Activated CD8-positive, alpha-beta memory T cell treated with anti-CD3 and anti-CD28 coated beads for 48 hours (primary cell): ENCODE data around the gene ADAMTS9.

Experiments
- DNase-seq, 3 experiments: peaks; one replicate each; pipeline ENCODE4 v3.0.0-alpha.2; 2020; ENCODE audit warnings: low read depth in 2 of 3, low spot score in 2 of 3

The ADAMTS9 gene

DNA sequence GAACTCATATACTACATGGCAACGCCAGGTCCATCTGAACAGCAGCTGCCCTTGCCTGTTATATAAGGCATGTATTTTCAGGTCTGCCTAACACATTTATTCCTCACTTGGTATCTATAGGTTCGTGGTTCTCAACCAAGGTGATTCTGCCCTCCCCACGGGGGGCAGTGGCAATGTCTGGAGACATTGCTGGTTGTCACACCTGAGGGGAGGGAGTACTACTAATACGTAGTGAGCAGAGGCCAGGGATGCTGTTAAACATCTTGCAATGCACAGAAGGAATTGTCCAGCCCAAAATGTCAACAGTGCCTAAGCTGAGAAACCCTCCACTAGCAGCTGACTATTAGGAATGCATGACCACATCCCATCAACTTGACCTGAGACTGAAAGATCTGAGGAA lies 32.6 kb downstream of the ADAMTS9 start:
- no peak for DNase-seq

DNA sequence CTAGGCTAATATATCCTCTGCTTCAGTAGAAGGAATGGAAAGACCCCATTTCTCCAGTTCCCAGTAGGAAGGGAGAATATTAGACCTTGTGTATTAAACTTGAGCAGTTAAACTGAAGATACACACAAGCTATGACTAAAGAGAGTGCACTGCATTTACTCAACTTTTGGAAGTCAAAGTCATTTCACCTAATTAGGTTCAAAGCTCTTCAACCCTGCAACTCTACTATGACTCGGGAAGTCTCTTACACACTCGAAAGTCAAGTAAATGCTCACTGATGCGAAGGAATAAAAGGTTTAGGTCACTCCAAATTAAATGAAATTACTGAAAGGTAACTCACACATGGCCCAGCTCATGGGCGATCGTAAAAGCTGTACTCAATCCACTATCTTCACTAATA lies 33.8 kb downstream of the ADAMTS9 start:
- no peak for DNase-seq

DNA sequence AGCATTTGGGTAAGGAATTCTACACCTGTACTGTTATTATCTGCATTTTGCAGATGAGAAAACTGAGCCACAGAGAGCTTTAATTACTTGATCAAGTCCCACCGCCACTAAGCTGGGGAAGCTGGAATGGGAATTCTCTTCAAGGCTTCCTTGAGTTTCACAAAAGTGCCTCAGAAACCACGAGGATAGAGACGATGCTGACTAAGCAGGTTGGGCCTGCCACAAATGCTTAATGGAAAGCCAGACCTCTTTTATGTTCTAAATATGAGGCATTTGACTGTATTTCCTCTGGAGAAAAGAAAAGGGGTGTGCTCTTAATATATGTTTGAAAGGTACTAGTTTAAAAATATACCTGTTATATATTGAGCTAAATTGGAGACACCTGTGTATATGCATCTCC lies 34.7 kb downstream of the ADAMTS9 start:
- no peak for DNase-seq

DNA sequence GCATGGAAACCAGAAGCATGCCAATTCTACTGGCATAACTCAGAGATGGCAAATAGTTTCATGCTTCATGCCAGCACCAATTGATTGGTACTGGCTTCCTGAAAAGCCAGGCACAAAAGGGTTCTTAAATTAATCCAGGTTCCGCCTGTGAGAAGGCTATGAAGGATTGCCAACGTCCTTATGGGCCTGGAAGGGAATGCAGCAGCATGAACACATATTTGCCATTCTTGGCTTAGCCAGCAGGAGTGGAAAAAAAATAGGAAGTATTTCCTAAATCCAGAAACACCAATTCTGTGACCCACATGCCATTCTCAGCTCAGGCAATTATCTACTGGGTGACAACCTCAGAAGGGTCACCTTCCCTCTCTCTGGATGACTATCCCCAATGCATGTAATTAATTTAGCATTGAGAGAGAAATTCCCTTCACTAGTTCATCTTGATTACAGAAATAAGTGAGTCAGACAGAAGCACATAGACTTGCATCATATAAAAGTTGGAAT lies 36.0 kb downstream of the ADAMTS9 start:
- DNase-seq: no peak

DNA sequence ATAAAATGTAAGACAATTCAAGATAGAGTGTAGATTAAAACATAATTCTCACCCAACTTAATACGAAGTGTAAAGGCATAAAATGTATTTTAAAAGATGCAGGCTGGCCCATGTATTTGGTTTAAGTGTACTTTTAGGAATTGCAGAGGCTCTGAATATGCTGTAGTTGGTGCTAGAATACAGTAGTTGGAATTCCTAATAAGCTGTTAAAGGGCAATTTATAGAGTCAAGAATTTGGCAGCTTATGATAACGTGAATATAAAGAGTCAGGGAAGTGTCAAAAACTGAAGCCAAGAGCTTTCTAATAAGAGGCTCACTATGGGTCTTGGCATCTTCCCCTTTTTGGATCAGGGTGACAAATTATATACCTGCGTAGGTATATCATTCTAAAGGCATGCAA lies 36.5 kb downstream of the ADAMTS9 start:
- no peak for DNase-seq

DNA sequence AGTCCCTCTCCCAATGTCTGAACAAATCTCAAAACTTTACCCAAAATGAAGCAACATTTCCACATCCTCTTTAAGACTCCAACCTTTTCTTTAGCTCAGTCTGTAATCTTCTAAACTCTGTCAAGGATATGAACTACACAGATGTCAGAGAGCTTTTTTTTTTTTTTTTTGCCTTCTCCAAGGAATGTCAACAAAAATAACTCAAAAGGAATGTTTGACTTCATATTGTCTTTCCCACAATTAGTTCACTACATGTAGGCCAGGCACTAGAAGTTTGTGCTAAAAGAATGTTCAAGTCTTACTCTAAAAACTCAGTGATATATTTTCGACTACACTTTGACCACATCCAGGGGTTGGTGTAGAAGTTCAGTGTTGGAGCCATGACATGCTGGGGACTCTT lies 37.1 kb downstream of the ADAMTS9 start:
- no peak for DNase-seq

GRCh38 chr3:64650096-64650622 lies 37.6 kb downstream of the ADAMTS9 start:
- DNase-seq: no peak

GRCh38 chr3:64648927-64649906 lies 38.6 kb downstream of the ADAMTS9 start:
- DNase-seq: no peak

DNA sequence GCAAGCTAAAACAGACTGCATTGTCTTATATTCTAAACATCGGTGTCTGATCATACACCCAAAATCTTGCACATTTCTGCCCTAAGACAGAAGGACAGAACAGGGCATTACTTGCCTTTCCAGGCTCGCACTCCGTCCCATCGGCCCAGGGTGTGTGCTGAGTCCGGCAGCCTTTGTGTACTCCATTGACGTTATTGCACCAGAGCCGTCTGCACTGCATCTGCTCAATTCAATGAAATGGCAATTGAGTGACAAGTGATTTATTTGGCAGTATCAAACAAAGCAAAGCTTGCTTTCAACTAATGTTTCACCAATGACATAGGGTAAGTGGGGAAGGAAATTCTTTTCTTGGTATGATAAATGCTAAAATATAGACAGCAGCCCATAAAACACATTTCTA lies 40.0 kb downstream of the ADAMTS9 start:
- DNase-seq: no peak

DNA sequence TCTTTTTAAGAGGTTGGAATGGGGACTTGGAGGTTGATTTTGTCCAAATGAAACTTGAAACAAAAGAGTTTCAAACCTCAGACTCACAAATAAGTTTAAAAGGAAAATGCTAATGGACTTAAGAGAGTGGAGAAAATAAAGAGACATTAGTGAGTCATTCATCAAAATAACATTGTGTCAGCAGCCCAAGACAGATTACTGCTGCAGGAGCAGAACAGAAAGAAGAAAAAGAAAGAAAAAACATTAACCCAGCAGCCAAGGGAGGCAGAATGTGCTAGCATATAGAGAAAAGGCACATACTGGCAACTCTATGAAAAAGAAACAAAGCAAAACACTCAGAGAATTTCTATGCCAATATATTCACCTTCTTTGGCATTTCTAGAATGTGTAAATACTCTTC lies 42.6 kb downstream of the ADAMTS9 start:
- DNase-seq: no peak

DNA sequence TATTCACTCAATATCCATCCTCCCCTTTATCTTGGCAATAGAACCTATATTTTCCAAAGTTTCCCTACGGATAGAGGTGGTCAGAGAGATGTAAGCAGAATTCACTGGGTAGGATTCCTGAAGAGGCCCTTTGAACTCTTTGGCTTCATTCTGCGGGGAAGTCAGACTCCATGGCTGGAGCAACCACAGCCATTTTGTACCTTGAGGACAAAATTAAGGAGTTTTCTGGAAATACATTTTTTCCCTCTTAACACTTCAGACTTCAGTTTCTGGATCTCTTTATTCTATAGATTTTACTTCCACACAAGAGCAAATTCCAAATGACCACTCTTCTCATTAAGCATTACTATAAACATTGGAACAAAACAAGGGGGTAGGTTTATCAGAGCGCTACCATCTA lies 43.3 kb downstream of the ADAMTS9 start:
- no peak for DNase-seq

GRCh38 chr3:64642327-64643151 lies 45.3 kb downstream of the ADAMTS9 start:
- no peak for DNase-seq

GRCh38 chr3:64638981-64639481 lies 48.8 kb downstream of the ADAMTS9 start:
- DNase-seq: no peak

DNA sequence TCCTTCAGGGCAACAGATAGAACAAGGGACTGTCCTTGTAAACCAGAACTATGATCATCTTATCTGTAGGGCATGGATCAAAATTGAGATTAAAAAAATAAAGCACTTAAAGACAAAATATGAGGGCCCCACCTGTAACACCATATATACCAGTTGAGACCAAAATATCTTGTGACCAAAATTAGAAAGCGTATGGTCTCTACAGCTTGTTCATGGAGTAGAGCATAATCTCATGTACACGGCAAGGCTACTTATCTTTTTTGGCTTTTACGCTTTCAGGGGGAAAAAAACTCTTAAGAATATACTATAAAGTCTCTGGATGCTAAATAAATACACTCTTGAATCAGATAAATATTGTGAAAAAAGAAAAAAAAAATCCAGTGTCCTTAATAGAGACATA lies 49.3 kb downstream of the ADAMTS9 start:
- DNase-seq: no peak

DNA sequence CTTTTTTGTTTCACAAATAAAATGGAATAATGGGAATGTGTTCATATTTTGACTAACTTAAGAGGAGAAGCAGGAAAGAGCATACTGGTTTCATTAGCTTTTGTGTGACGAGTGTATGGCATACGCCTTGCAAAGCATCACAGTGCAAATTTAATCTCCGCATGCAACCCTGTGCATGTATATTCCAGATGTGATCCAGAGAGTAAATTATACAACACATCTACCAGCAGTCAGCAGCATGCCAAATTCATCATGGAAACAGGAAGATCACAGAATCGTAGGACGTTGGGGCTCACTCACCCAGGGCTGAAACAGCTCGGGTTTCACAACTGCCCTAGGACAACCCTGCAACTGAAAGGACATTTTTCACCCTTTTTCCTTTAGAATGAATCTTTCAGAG lies 53.4 kb downstream of the ADAMTS9 start:
- no peak for DNase-seq

DNA sequence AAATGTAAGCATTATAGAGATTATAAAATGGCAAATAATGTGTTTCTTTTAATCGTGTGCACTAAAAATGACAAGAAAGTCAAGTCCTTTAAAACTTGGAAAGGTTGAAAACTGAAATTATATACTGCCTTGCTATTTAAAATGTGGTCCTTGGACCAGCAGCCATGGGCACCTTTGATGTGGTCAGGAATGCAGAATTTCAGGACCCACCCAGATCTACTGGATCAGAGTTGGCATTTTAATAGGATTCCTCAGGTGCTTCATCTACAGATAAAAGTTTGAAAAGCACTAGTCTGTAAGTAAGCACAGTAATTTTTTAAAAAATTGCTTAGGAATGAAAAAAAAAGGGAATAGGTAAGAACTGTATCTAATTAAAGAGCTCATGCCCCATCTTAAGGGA lies 55.8 kb downstream of the ADAMTS9 start:
- DNase-seq: no peak

- no peak for DNase-seq
Measured at GRCh38 chr3:64627471-64628321, 60.1 kb downstream of the ADAMTS9 start.

- no peak for DNase-seq
Measured at GRCh38 chr3:64627042-64627441, 60.8 kb downstream of the ADAMTS9 start.

- DNase-seq: no peak
Measured at GRCh38 chr3:64625381-64625780, 62.4 kb downstream of the ADAMTS9 start.

GRCh38 chr3:64623125-64623524 lies 64.7 kb downstream of the ADAMTS9 start:
- DNase-seq: no peak
